Bronchial epithelial cell (primary cell): ENCODE measurements around the gene UBQLN1. TPM values are rescaled to one million over a fixed set of nuclear protein-coding genes. Genes with fewer than 3 reads are reported as not detected.
"Not testable (repeated sequence)": the region's sequence is repeated elsewhere in the genome, so short reads cannot be mapped to it uniquely, and the experiment has no call there.

ENCODE experiments used
- DNase-seq: peaks from one replicate; pipeline ENCODE4 v3.0.0-alpha.2; 2010; ENCODE audit warnings: low read depth
- FAIRE-seq: peaks from 2 replicates; lab custom pipeline; 2011; peaks lifted over from hg19 to GRCh38; lab: Jason Lieb, UNC
- H3K27me3 ChIP-seq: 2 replicates; pipeline ENCODE4 v1.5.1; 2011; ENCODE audit warnings: low read length; ENCODE audit not compliant: control insufficient read depth, insufficient read depth
- H3K36me3 ChIP-seq: 2 replicates; pipeline ENCODE4 v1.5.1; 2011; ENCODE audit warnings: low read length; ENCODE audit not compliant: control insufficient read depth, insufficient read depth
- H3K4me3 ChIP-seq: 2 replicates; pipeline ENCODE4 v1.5.1; 2011; ENCODE audit warnings: mild to moderate bottlenecking, low read depth, low read length, control low read depth
- CTCF ChIP-seq: IDR thresholded peaks from 2 replicates; pipeline ENCODE4 v1.5.1; 2011; ENCODE audit warnings: mild to moderate bottlenecking, moderate library complexity, low read length, control low read depth, inconsistent platforms; ENCODE audit not compliant: insufficient read depth, severe bottlenecking
- total RNA-seq: library from RNA; depleted of rRNA; stranded (reverse); fragments of >200 nt; gene quantifications from 2 replicates; pipeline ENCODE4 v1.2.1, GENCODE V29; 2014

UBQLN1 gene
- total RNA-seq, 1 donor from 2014 or later: 96.4 TPM

DNA sequence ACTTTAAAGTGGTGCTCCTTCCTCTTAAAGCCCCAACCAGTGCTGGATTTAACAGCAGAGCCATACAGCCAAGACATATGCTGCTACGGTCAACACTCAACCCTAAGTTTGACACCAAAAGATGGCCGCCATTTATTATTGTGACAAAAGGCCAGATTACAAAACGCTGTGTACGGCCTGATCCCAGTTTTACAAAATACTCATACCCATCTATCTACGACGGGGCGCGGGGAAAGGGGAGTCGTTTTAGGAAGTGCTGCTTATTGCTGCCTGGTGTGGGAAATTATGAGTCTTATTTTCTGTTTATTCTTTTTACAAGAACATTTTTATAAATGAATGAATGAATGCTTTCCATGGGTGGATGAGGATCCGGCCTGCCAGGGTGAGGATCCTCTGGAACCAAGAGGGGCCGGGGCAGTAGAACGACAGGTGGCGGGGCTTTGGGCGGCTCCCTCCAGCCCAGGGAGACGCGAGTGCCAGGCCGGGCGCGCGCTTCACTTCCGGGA, 85.3 kb downstream of the UBQLN1 start:
- Histone ChIP-seq H3K27me3 (no peaks in the 10 kb centered on the region), H3K4me3 (peak overlapping the region; percentile 65), H3K36me3 (no peaks in the 10 kb centered on the region)
- no peak for TF ChIP-seq CTCF
- DNase-seq: no peak
- no peak for FAIRE-seq

DNA sequence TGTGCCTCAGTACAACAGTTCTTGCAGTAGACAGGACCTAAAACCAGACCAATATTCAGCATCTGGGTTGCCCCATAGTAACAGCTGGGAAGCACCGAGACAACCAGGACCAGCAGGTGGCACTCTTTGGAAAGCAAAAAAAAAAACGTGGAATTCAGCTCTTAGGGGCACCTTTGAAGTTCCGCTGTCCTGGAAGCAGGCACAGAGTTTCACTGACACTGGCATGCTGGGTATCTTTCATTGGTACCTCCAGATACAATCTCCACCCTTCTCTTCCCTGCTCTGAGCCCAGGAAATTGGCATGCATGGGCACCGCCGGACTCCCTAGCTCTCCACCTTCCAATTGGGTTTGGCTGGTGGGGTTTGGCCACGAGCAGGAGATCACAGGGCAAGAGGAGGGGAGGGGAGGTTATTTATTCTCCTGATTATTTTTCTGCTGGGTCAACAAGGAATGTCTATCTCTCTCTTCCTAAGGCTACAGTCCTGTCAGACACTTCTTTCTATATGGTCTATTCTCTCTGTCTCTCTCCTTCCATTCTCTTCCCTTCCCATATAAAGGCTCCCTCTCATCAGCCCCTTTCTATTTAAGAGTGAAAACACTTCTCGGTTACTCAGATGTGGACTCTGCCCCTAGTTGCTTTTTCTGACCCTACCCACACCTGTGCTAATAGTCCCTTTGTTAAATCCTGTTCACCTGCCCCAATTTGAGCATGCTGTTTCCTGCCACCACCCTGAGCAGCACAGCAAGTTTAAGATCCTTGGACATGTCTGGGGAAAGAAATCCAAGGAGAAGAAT, 86.7 kb downstream of the UBQLN1 start:
- Histone ChIP-seq H3K27me3 (no peaks in the 10 kb centered on the region), H3K36me3 (no peaks in the 10 kb centered on the region), H3K4me3 (no peak overlapping the region)
- FAIRE-seq: peak; percentile 64
- peak; percentile 48 for DNase-seq
- TF ChIP-seq CTCF: peak; percentile 81

GRCh38 chr9:83617299-83617698, 90.5 kb downstream of the UBQLN1 start:
- no peak for TF ChIP-seq CTCF
- no peaks in the 10 kb centered on the region for H3K36me3 ChIP-seq
- no peak for FAIRE-seq

DNA sequence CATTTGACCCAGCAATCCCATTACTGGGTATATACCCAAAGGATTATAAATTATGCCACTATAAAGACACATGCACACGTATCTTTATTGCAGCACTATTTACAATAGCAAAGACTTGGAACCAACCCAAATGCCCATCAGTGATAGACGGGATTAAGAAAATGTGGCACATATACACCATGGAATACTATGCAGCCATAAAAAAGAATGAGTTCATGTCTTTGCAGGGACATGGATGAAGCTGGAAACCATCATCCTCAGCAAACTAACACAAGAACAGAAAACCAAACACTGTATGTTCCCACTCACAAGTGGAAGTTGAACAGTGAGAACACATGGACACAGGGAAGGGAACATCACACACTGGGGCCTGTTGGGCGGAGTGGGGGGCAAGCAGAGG, 94.5 kb downstream of the UBQLN1 start:
- not testable (repeated sequence) for DNase-seq, FAIRE-seq, H3K36me3 ChIP-seq, H3K27me3 ChIP-seq, H3K4me3 ChIP-seq

More at GRCh38 chr9:83617299-83617698, 90.5 kb downstream of the UBQLN1 start:
- DNase-seq: no peak
- H3K4me3 ChIP-seq: no peak overlapping the region
- no peaks in the 10 kb centered on the region for H3K27me3 ChIP-seq

Other genes with a start within 250 kb of the UBQLN1 start
- under 0.01 and 0.51 TPM in 2 replicates for gene FRMD3, start 169.6 kb downstream of the UBQLN1 start, total RNA-seq
- gene IDNK, start 84.8 kb downstream of the UBQLN1 start, total RNA-seq: 3.7 and 6.0 TPM in 2 replicates
- gene GKAP1, start 109.8 kb upstream of the UBQLN1 start, total RNA-seq: 0.53 and 0.90 TPM in 2 replicates
- gene KIF27, start 213.5 kb upstream of the UBQLN1 start, total RNA-seq: 5.0 and 5.5 TPM in 2 replicates